Measurements from ENCODE around the gene DLGAP4.

The DLGAP4 gene

GRCh38 chr20:36364506-36364905, 58.4 kb downstream of the DLGAP4 start:
- Histone ChIP-seq H3K9me3 (replicated peaks; ENCODE audit: insufficient read depth, low read length) (no peaks in the 10 kb centered on the region), H2AFZ (ENCODE audit: low read length) (no peak overlapping the region), H3K9ac (ENCODE audit: low read length) (no peak overlapping the region), H3F3A (ENCODE audit: insufficient read depth, low read length) (no peaks in the 10 kb centered on the region), H3K9me2 (replicated peaks; ENCODE audit: insufficient read depth, low read length) (no peaks in the 10 kb centered on the region), H3K36me3 (replicated peaks; ENCODE audit: insufficient read depth, low read length) (no peaks in the 10 kb centered on the region), H3K27me3 (replicated peaks; ENCODE audit: insufficient read depth, low read length) (peaks cover 96% of the 10 kb centered on the region), H3K4me3 (ENCODE audit: low read length) (no peak overlapping the region), H3K4me2 (ENCODE audit: low read depth, low read length) (no peak overlapping the region), H3K4me1 (ENCODE audit: low read length) (no peaks in the 10 kb centered on the region), H3K27ac (ENCODE audit: low read length) (no peak overlapping the region), H4K20me1 (ENCODE audit: insufficient read depth, low read length) (no peaks in the 10 kb centered on the region), H3K79me2 (ENCODE audit: low read length) (no peaks in the 10 kb centered on the region)
- DNase-seq, result no peak
- no peak for TF ChIP-seq EZH2 (optimal IDR thresholded peaks at IDR 0.05; ENCODE audit: low read depth, low read length)
- no peak for TF ChIP-seq EZH2phosphoT487 (IDR thresholded peaks at IDR 0.05; ENCODE audit: low read length)
- TF ChIP-seq CTCF (IDR thresholded peaks at IDR 0.05; ENCODE audit: low read length), result no peak

DNA sequence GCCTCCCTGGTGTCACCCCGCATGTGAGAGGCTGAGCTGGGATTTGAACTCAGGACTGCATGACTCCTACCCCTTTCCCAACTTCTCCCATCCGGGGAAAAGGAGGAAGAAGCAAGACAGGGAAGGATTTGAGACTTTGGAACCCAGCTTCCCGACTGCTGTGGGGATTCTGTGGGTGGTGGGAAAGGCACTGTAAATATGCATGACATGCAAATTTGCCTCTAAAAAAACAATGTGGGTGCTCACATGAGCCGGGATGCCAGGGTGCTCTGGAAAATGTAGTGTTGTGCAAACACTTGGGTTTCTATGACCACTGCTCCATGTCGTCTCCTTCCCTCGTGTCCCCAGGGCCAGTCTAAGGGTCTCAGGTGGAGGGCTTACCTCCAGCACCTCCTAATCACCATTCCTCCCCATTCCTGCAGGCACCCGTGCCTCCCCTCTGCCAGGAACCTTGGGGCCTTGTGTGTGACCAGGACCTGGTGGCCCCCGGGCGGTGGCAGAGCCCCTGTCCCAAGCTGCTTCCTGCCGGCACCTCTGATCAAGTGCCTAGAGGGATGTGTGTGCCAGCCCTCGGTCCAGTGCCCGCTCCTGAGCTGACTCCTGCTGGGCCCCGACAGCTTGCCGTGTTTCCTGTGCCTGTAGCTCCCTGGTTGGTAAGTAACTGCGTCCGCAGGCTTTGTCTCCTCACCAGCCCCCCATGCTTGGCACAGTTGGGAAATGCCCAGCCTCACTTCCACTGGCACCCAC, 60.7 kb downstream of the DLGAP4 start:
- H3K9me2 ChIP-seq (replicated peaks; ENCODE audit: insufficient read depth, low read length), result no peaks in the 10 kb centered on the region
- H3K9ac ChIP-seq (ENCODE audit: low read length), result no peak overlapping the region
- H3K27ac ChIP-seq (ENCODE audit: low read length), result no peak overlapping the region
- no peak overlapping the region for H3K4me2 ChIP-seq (ENCODE audit: low read depth, low read length)
- no peaks in the 10 kb centered on the region for H3K79me2 ChIP-seq (ENCODE audit: low read length)
- H3K36me3 ChIP-seq (replicated peaks; ENCODE audit: insufficient read depth, low read length), result no peaks in the 10 kb centered on the region
- no peak overlapping the region for H3K4me3 ChIP-seq (ENCODE audit: low read length)
- H3K9me3 ChIP-seq (replicated peaks; ENCODE audit: insufficient read depth, low read length), result no peaks in the 10 kb centered on the region
- no peaks in the 10 kb centered on the region for H3K4me1 ChIP-seq (ENCODE audit: low read length)
- no peak for DNase-seq
- H2AFZ ChIP-seq (ENCODE audit: low read length), result no peak overlapping the region
- no peak for TF ChIP-seq EZH2 (optimal IDR thresholded peaks at IDR 0.05; ENCODE audit: low read depth, low read length)
- TF ChIP-seq EZH2phosphoT487 (IDR thresholded peaks at IDR 0.05; ENCODE audit: low read length), result no peak
- TF ChIP-seq CTCF (IDR thresholded peaks at IDR 0.05; ENCODE audit: low read length), result no peak
- no peaks in the 10 kb centered on the region for H4K20me1 ChIP-seq (ENCODE audit: insufficient read depth, low read length)
- H3F3A ChIP-seq (ENCODE audit: insufficient read depth, low read length), result no peaks in the 10 kb centered on the region
- H3K27me3 ChIP-seq (replicated peaks; ENCODE audit: insufficient read depth, low read length), result peaks cover 97% of the 10 kb centered on the region

GRCh38 chr20:36367370-36367745, 61.2 kb downstream of the DLGAP4 start:
- no peak for TF ChIP-seq EZH2phosphoT487 (IDR thresholded peaks at IDR 0.05; ENCODE audit: low read length)
- no peak for TF ChIP-seq CTCF (IDR thresholded peaks at IDR 0.05; ENCODE audit: low read length)
- no peak for TF ChIP-seq EZH2 (optimal IDR thresholded peaks at IDR 0.05; ENCODE audit: low read depth, low read length)
- Histone ChIP-seq H3K9me2 (replicated peaks; ENCODE audit: insufficient read depth, low read length) (no peaks in the 10 kb centered on the region), H3K9me3 (replicated peaks; ENCODE audit: insufficient read depth, low read length) (no peaks in the 10 kb centered on the region), H3K27ac (ENCODE audit: low read length) (no peak overlapping the region), H2AFZ (ENCODE audit: low read length) (no peak overlapping the region), H3K9ac (ENCODE audit: low read length) (no peak overlapping the region), H3K27me3 (replicated peaks; ENCODE audit: insufficient read depth, low read length) (peaks cover 97% of the 10 kb centered on the region), H3F3A (ENCODE audit: insufficient read depth, low read length) (no peaks in the 10 kb centered on the region), H3K4me2 (ENCODE audit: low read depth, low read length) (no peak overlapping the region), H3K79me2 (ENCODE audit: low read length) (no peaks in the 10 kb centered on the region), H3K4me3 (ENCODE audit: low read length) (no peak overlapping the region), H4K20me1 (ENCODE audit: insufficient read depth, low read length) (no peaks in the 10 kb centered on the region), H3K4me1 (ENCODE audit: low read length) (no peaks in the 10 kb centered on the region), H3K36me3 (replicated peaks; ENCODE audit: insufficient read depth, low read length) (no peaks in the 10 kb centered on the region)
- DNase-seq, result no peak
